GM21381 (cell line): ENCODE results near the gene CAMTA1.

Experiments used
- ATAC-seq: cut with Tn5 transposase; IDR thresholded peaks from one replicate; pipeline ENCODE4 v1.9.1; 2021; ENCODE audit warnings: mild to moderate bottlenecking, moderate library complexity; ENCODE audit not compliant: unreplicated experiment

Gene CAMTA1

DNA sequence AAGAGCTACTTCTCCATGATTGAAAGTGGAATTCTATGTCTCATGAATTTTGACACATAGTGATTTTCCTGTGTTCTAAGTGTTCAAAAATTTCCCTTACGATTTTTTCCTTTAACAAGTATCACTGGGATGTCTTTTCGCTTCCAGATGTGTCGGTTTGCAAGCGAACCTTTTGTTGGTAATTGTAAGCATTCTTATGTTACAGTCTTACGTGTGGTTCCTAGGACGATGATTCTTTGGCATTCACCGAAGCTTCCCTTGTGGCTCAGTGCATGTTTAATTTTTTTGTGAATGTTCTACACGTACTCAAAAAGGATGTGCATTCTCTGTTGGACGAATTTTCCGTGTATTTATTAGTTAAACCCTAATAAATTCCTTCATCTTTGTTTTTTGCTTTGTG, 211.6 kb downstream of the CAMTA1 start:
- no peak for ATAC-seq

DNA sequence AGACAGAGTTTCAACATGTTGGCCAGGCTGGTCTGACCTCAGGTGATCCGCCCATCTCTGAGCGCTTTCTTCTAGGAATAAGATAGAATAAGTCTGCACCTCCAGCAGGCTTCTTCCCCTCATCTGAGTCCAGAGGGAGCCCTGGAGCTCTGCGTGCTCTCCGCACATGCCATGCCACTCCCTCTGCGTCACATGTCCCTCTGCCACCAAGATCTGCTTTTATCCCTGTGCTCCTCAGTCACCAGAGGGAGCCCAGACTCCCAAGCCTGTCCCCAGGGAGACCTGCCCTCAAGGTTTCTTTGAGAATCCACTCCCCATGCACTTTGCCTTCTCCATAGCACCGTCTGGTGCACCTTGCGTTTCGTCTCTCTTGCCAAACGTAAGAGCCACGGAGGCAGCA, 213.0 kb downstream of the CAMTA1 start:
- no peak for ATAC-seq

DNA sequence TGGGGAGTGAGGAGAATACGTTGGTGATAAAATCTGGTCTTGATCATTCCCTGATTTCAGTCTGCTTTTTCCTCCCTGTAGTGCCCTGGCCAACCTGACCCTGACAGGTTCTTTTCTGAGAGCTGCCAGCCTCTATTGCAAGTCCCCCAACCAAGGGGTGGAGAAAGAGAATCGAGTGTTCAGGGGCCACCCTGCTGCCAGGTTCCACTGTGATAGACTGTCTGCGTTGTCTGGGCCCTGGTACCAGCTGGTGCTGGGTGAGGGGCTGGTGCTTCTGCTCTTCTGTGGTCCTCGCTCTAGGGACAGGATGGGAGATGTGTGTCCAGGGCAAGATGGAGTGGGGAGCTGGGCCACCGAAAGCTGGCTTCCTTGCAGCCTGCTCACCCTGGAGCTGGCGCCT, 214.6 kb downstream of the CAMTA1 start:
- no peak for ATAC-seq

DNA sequence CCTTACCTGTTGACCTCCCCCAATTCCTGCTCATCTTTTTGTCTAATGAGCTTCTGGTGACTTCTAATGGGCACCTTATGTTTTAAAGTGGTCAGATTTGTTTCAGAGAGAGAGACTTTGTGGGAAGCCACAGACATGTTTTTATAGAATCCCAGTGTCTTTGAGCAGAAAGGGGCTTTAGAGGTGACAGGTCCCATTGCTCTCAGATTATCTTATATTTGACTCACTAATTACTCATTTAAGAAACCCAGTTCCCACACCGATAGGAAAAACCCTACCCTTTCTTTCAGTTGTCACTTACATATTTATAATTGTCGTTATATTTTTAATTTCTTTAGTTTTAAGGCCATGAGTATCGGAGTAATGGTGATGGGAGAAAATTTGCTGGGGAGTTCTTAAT, 215.5 kb downstream of the CAMTA1 start:
- no peak for ATAC-seq

DNA sequence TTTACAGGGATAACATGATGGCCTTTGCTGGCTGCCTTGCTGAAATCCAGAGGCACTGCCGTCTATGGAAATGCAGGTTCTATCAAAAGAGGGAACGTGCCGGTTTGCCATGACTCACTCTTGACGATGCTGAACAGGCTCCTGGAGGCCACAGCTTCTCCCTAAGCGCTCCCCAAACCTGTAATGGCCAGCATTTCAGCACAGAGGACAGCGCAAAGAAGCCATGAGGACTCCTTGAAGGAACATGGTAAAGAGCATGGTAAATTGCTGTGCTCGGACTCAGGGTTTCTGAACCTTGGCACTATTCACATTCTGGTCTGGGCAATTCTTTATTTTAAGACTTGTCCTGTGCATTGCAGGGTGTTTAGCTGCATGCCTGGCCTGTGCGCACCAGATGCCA, 217.5 kb downstream of the CAMTA1 start:
- no peak for ATAC-seq

DNA sequence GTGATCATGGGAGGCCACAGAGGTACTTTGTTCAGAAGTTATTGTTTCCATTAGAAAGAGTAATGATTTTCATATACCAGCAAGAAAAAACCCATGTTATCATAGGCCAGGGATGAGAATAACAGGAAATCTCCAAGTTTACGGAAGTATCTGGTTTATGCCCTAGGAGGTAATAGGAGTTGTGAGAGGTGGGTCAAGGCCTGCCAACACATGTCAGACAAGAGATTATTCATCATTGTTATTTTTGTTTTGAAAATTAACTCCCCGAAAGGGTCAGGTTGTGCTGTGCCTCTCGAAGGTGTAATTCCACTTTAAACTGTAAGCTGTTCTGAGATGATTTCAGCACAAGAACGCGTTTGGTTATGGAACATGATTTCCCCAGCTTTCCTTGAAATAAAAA, 218.4 kb downstream of the CAMTA1 start:
- ATAC-seq: no peak

DNA sequence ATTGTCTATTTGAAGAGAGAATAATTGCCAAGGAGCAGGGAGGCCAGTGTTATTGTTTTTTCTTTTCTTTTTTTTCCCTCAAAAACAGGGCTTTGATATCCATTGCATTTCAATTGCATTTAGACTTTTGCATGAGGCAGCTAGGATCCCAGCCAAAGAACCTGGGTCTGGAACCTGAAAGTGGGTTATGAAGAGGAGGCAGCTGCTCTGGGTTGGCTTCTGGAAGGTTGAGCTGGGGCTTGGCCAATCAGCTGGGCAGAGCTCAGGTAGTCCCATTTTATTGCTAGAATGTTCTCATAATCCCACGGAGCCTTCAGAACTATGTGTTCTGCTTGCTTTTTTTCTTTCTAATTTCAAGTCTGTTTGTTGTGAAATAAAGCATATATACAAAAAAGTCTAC, 218.9 kb downstream of the CAMTA1 start:
- no peak for ATAC-seq

DNA sequence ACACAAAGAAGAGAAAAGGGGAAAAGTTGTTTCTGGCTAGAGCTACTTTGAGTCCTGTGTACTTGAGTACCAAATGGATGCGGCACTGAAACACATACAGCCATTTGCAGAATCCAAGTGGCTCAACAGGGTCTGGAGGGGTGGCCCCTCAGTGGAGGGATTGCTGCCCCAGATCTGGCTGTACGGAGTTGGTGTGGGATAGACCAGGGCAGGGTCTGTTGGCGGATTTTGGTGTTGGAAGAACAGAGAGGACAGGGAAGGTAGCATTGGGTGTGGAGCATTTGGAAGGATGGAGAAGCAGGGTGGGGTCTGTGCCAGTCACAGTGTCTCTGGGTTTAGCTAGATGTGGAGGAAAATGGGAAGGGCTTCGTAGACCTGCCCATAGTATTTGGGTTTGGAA, 220.5 kb downstream of the CAMTA1 start:
- ATAC-seq: no peak

DNA sequence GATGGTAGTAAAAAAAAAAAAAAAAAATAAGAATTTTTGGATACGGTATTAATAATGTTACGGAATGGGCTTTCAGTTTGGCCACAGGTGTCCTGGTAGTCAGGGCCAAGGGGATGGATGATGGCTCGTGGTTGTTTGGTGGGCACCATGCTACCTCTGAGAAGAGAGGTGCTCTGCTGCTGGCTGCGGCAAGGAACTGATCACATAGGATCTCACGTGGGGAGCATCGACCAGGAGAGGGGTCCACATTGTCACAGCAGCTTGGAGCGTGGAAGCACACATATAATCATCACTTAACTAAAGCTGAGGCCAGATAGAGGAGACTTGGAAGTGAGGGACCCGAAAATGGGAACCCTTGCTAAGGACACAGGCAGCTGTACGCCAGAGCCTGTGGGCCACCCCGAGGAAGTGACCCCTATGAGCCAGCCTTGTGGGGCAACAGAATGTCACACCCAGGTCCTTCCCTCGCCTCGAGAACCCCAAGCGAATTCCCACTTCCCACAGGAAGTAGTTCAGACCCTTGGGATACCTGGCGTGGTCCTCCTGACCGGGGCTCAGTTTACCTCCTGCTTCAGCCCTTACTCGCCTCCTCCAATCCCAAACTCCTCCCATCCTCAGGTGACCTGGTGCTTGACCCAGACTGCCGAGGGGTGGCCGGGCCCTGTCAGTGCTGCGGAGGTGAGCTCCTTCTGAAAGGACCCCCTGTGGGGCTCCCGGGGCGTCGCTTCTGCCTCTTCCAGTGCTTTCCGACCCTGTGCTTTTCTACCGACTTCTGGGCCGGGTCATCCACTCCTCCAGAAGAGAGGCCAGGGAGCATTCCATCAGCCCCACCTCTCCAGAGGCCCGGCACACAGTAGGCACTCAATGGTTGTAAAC, 222.0 kb downstream of the CAMTA1 start:
- no peak for ATAC-seq

DNA sequence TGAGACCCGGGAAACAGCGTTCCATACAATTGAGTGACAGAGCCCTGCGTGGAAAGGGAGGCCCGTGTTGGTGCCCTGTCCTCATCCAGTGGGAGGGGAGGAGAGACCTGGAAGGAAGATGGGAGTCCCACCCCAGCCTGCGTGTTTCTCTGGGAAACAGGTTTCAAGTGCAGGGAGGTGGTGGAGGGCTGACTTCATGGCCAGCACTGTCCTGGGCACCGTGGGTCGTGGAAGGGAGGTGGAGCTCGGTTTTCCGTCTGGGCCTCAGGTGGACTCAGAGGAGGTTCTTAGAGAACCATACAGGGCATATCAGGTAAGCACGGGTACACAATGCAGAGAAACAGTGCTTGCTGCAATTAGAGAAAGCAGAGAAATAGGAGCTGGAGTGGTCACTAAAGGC, 222.6 kb downstream of the CAMTA1 start:
- no peak for ATAC-seq

DNA sequence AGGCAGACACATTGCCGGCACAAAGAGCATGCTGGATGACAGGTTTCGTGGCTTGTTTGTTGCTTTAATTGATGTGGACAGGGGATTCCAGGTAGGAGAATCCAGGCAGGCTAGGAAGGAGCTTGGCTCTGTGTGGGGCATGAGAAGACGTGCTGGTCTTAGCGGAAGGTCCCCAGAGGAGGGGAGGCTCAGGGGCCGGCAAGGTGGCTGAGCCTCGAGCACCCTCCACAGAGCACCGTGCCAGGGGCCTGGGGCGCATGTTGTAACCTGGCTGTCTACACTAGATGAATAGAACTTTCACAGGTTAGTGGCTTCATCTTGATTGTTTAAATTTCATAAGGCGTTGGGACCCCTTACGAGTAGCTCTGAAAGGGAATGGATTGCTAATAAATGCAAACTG, 223.1 kb downstream of the CAMTA1 start:
- ATAC-seq: no peak

DNA sequence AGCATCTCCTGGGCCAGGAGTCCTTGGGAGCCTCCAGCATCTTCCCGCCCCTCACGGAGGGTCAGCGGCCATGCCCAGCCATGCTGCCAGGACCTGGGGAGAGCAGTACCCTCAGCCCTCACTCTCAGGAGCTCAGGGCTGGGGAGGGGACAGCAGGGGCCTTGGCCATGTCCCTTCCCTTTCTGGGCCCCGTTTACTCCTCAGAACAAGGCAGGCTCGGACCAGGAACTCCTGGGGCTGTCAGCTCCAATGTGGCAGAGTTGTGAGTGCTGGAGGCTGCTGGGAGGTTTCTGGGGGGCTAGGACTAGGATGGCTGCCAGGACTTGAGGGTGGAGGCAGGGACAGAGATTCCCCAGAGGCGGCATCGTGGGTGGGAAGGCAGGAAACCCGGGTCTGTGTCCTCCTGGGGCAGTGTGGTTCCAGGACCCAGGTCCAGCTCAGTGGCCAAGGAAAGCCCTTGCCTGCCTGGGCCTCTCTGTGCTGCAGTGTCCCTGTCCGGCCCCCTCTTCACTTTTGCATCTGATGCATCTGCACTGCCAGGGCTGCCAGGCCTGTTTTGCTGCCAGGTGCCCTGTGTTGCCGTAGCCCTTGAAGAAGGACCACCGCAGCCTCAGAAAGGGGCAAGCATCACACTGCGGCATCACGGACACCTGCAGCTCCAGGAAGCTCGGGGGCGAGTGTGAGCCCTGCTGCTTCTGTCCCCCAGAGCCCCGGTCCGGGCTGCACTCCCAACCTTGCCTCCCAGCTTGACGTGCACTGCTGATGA, 223.9 kb downstream of the CAMTA1 start:
- no peak for ATAC-seq

DNA sequence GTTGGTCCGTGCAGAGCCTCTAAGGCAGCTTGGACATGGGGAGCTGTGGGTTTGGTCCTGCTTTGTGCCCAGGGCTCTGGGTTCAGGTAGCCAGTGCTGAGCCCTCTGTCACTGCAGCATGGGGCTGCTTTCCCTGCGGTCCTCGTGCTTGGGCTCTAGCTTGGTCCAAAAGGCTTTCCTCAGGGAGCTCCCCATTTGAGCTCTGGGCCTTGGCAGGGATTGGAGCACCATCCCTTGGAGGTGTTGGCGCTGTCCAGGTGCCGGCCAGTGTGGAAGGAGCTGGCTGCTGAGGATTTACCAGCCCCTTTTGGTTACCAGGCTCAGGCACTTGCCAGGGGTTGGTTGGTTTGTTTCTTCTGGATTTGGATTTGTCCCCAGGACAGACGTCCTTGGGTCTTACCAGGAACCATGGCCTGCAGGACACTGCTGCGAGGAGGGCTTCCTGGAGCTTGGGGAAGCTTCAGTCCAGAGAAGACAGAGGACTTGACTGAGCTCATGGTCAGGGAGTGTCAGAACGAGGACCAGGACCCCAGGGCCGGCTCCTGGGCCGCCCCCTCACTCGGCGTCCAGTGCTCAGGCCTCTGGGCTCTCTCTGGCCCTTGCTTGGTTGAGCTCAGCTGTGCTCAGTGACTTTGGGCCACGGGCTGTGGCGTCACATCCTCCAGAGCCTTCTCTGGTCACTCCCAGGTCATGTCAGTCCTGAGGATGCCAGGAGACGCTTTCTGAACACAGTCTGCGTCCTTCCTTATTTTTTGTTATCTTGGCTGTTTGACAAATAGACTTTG, 224.7 kb downstream of the CAMTA1 start:
- ATAC-seq: no peak

DNA sequence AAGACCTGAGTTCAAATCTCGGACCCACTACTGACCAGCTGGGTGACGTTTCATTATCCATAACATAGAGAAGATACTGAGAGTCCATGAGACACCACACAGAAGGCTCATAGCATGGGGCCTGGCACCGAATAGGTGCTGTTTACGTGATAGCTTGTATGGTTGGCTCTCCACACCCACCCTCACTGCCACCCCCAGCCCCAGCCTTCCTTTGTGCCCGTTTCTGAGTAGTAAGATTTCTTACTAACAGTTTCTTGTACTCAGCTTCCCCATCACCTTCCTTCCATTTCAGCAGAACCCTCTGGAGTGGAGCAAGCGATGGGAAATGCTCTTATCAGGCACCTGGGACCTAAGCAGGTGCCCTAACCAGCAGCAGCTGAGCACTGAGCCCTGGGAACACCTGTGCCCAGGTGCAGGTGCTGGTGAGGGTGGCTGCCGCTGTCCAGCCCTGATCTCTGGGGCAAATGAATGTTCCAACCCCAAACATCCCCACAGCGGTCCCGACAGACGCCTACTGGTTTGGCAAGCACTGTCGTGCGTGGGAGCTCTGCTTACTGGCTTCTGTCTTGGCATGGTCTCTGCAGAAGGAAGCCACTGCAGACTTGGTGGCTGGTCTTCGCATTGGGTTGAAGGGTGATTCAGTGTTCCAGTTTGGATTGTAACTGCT, 225.4 kb downstream of the CAMTA1 start:
- no peak for ATAC-seq

DNA sequence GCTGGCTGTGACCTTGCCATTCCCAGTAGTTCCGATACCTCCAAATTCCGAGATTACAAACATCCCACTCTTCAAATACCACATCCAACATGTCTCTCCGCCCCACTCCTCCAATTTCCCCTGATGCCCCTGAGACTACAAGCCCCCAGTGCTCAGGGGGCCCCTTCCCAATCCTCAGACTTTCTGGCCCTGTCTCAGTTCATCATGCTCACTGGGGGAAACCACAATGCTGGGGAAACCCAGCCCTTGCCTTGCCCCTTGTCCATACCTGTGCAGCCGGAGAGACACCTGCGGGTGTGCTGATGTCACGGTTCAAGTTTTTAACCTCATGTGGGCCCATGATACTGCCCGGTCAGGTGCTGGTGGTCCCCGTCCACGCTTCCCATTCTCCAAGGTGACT, 226.6 kb downstream of the CAMTA1 start:
- ATAC-seq: no peak

DNA sequence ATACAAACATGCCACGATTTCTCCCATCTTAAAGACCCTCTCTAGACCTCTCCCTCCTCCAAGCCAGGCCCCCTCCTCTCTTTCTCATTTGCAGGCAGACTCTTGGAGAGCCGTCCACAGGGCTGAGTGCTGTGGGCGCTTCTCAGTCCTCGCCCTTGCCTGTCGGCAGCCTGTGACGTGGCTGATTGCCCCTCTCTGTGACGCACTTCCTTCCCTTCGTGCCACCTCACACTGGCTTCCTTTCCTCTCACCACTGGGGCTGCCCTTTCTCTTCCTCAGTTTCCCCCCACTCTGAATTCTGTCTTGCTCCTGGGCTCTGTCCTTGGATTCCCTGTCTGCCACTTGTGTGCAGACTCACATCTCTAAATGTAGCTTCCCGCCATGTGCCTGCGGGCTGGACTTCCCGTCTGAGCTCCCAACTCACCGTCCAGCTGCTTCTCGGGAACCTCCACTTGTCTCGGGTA, 227.2 kb downstream of the CAMTA1 start:
- ATAC-seq: no peak

DNA sequence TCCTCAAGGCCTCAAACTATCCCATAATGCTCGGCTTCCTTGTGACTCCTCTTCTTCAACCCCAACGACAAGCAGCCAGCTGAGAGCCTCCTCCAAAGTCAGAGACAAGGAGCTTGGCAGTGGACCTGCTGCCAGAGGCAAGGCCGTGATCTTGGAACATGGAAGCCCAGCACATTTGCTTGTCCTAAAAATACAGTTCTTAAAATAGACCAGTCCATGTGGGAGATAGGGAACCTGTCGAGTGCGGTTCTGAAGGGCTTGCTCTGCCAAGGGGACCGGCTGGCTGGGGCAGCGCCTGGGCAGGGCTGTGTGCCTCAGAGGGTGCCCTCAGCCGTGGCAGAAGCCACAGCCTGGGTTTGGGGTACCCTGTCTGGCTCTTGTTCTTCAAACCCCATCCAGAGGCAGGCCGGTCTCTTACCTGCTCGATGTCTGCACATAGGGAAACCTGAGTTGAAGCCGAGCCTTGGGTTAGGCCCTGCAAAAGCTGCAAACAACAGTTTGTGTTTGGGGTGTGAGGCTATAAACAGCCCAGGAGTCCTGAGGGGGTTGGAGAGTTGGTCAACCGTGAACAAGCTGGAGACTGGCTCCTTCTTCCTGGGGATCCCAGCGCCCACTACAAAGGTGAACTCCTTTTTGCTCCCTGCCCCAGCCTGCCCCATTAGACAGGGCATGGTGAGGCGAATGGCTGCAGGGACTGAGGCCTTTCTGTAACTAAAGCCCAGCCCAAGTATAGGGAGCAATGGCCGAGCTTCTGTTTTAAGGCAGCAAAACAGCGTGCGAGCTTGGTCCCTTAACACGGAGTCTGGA, 228.8 kb downstream of the CAMTA1 start:
- ATAC-seq: no peak

DNA sequence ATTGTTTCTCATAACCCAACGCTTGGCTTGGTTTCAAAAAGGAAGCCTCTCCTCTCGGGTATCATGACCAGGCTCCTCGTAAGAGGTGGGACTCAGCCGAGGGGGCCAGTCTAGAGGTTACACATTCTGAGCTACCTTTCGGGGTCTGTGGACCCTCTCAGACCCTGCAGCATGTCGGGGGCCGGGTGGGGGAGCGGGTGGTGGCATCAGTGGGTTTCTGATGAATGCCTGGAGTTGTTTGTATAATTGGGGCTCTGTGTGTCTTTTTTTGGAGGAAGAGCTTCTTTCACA, 229.3 kb downstream of the CAMTA1 start:
- no peak for ATAC-seq

DNA sequence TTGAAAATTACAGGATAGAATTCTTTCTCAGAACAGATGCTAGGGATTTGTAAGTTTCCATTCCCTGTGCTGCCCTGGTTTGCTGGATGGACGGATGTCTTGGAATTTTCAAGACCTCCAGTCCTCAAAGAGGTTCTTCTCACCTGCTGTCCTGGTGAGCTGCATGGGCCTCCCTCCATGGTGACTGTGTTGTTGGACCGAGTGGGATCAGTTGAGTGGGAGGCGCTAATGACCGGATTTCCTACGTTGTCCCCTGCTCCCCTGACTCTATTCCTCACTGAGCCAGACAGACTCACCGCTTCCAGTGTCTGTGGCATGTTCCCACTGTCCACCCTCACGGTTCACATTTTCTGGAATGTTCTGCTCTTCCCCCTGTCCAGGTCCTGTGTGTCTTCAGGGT, 229.8 kb downstream of the CAMTA1 start:
- ATAC-seq: no peak

DNA sequence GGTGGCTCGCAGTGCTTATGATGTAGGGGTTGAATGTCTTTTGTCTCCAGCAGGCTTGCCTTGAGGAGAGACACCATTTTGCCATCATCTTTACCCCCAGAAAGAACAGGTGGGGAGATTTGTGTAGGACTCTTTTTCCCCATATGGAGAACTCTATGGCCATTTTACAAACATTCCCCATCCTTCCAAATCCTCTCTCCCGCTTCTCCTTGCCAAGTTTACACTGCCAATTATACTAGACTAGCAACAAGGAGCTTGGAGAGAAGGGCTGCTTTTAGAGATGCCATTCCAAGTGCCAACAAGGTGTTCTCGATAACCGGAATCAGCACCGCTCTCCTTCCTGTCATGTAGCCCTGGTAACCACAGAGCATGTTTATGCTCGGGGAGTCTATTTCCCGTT, 233.1 kb downstream of the CAMTA1 start:
- ATAC-seq: no peak
